ENCODE measurements around the gene BTNL9. TPM values are rescaled to one million over a fixed set of nuclear protein-coding genes. Genes with fewer than 3 reads are reported as not detected.

The BTNL9 gene
- total and polyA plus RNA-seq, 2 of the 4 experiments (the other 2 are of a cell fraction): not detected

- H2AFZ ChIP-seq (replicated peaks; ENCODE audit: low read length, poor library complexity): no peak overlapping the region
- no peaks in the 10 kb centered on the region for H3K4me1 ChIP-seq (ENCODE audit: control insufficient read depth, insufficient read depth, low read length)
- DNase-seq (no peak), ATAC-seq (ENCODE audit: low read depth) (no peak)
- H3K27me3 ChIP-seq (ENCODE audit: control insufficient read depth, insufficient read depth, low read length): peaks cover 46% of the 10 kb centered on the region
- no peak overlapping the region for H4K5ac ChIP-seq (ENCODE audit: low read depth, low read length)
- intact Hi-C loops (cut with micrococcal nuclease) (no loop called here), dilution Hi-C loops (cut with HindIII; ENCODE audit: low sequenced_read_pairs, unreplicated experiment) (no loop called here), in situ Hi-C loops (cut with MboI; ENCODE audit: low sequenced_read_pairs) (no loop called here)
- H3K79me1 ChIP-seq (ENCODE audit: low read depth in 1 of 2, low read length in 2 of 2): no peaks in the 10 kb centered on the region
- no peak overlapping the region for H3K23ac ChIP-seq (ENCODE audit: low read depth, low read length)
- no peak overlapping the region for H2BK15ac ChIP-seq (ENCODE audit: low read depth, low read length)
- no peak overlapping the region for H3K4me2 ChIP-seq (ENCODE audit: low read depth, low read length)
- no peak overlapping the region for H3K9ac ChIP-seq (ENCODE audit: low read depth, low read length)
- no peaks in the 10 kb centered on the region for H3K36me3 ChIP-seq (ENCODE audit: control insufficient read depth, insufficient read depth, low read length)
- H2BK20ac ChIP-seq (ENCODE audit: low read depth, low read length): no peak overlapping the region
- no peak overlapping the region for H4K8ac ChIP-seq (ENCODE audit: low read depth in 2 of 2, low read length in 2 of 2)
- H3K4ac ChIP-seq (ENCODE audit: low read depth, low read length): no peak overlapping the region
- no peak overlapping the region for H3K14ac ChIP-seq (replicated peaks; ENCODE audit: low read depth, low read length)
- H3K9me3 ChIP-seq (ENCODE audit: control insufficient read depth, insufficient read depth, low read length): no peaks in the 10 kb centered on the region
- H3K18ac ChIP-seq (ENCODE audit: low read depth, low read length): no peak overlapping the region
- no peaks in the 10 kb centered on the region for H3K9me1 ChIP-seq (ENCODE audit: insufficient read depth, low read length)
- H2BK120ac ChIP-seq (ENCODE audit: low read depth, low read length): no peak overlapping the region
- no peak overlapping the region for H2BK5ac ChIP-seq (ENCODE audit: low read depth, low read length, poor library complexity, severe bottlenecking)
- H2AK5ac ChIP-seq (ENCODE audit: low read depth, low read length): no peak overlapping the region
- H4K20me1 ChIP-seq (ENCODE audit: insufficient read depth, low read length): no peaks in the 10 kb centered on the region
- H3K27ac ChIP-seq (ENCODE audit: insufficient read depth, low read length): no peak overlapping the region
- CTCF ChIA-PET: no interaction called here
- TF ChIP-seq SMC3 (IDR thresholded peaks at IDR 0.05; ENCODE audit: low read depth, low read length) (no peak), USF2 (IDR thresholded peaks at IDR 0.05; ENCODE audit: low read depth, low read length) (no peak), RAD21 (IDR thresholded peaks at IDR 0.05; ENCODE audit: low read length) (no peak), MXI1 (IDR thresholded peaks at IDR 0.05; ENCODE audit: borderline replicate concordance, low read depth, low read length) (no peak), CHD1 (IDR thresholded peaks at IDR 0.05; ENCODE audit: low read depth, low read length) (no peak), ELK1 (IDR thresholded peaks at IDR 0.05; ENCODE audit: borderline replicate concordance, low read depth, low read length) (no peak), NFE2L2 (IDR thresholded peaks at IDR 0.05; ENCODE audit: low read depth, low read length) (no peak), RFX5 (IDR thresholded peaks at IDR 0.05; ENCODE audit: low read depth, low read length) (no peak), RCOR1 (IDR thresholded peaks at IDR 0.05; ENCODE audit: insufficient replicate concordance, low read length) (no peak), BHLHE40 (IDR thresholded peaks at IDR 0.05; ENCODE audit: low read depth, low read length) (no peak), MAFK (IDR thresholded peaks at IDR 0.05; ENCODE audit: low read depth, low read length) (no peak), MAZ (IDR thresholded peaks at IDR 0.05; ENCODE audit: borderline replicate concordance, low read depth, low read length) (no peak), CEBPB (IDR thresholded peaks at IDR 0.05; ENCODE audit: low read depth, low read length) (no peak), POLR2A (IDR thresholded peaks at IDR 0.05; ENCODE audit: low read depth, low read length) (no peak), FOS (IDR thresholded peaks at IDR 0.05; ENCODE audit: low read depth, low read length) (no peak)
- TF ChIP-seq, protein P1, sequence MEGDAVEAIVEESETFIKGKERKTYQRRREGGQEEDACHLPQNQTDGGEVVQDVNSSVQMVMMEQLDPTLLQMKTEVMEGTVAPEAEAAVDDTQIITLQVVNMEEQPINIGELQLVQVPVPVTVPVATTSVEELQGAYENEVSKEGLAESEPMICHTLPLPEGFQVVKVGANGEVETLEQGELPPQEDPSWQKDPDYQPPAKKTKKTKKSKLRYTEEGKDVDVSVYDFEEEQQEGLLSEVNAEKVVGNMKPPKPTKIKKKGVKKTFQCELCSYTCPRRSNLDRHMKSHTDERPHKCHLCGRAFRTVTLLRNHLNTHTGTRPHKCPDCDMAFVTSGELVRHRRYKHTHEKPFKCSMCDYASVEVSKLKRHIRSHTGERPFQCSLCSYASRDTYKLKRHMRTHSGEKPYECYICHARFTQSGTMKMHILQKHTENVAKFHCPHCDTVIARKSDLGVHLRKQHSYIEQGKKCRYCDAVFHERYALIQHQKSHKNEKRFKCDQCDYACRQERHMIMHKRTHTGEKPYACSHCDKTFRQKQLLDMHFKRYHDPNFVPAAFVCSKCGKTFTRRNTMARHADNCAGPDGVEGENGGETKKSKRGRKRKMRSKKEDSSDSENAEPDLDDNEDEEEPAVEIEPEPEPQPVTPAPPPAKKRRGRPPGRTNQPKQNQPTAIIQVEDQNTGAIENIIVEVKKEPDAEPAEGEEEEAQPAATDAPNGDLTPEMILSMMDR (conservative IDR thresholded peaks at IDR 0.05; ENCODE audit: low read depth, low read length): no peak
- WGBS, 2 experiments (ENCODE audit: extremely low coverage in 2 of 2, insufficient read length in 1 of 2): 71% methylated on average over 3 of the region's 9 CpGs; no CpG with 5 or more reads in 1 of the 2 experiments
- POLR2A ChIA-PET (ENCODE audit: unreplicated experiment): no interaction called here
- no peak overlapping the region for H3K4me3 ChIP-seq (ENCODE audit: insufficient read depth, low read depth, low read length)
- no peak overlapping the region for H4K91ac ChIP-seq (ENCODE audit: insufficient read depth, low read depth, low read length)
- no peak overlapping the region for H2AK9ac ChIP-seq (replicated peaks; ENCODE audit: low read depth, low read length, poor library complexity)
- BruUV-seq (replicated peaks): no TSS peak
- no peak overlapping the region for H3K56ac ChIP-seq (ENCODE audit: extremely low read depth, insufficient read depth, low read length)
These were observed 18.3 kb downstream of the BTNL9 start for GRCh38 chr5:181058321-181058720.
